Raji (cell line): ENCODE data around the gene DHCR24.
A peak's percentile ranks its signal among the peaks of the same experiment; 100 is the strongest.

Source experiments
- POLR2A ChIP-seq: IDR thresholded peaks from 2 replicates; pipeline ENCODE4 v1.6.1; 2011; ENCODE audit warnings: low read depth, low read length, control low read depth; ENCODE audit not compliant: insufficient read depth

The DHCR24 gene, protein sequence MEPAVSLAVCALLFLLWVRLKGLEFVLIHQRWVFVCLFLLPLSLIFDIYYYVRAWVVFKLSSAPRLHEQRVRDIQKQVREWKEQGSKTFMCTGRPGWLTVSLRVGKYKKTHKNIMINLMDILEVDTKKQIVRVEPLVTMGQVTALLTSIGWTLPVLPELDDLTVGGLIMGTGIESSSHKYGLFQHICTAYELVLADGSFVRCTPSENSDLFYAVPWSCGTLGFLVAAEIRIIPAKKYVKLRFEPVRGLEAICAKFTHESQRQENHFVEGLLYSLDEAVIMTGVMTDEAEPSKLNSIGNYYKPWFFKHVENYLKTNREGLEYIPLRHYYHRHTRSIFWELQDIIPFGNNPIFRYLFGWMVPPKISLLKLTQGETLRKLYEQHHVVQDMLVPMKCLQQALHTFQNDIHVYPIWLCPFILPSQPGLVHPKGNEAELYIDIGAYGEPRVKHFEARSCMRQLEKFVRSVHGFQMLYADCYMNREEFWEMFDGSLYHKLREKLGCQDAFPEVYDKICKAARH

GRCh38 chr1:54886724-54887664, at the start of gene DHCR24:
DHCR24 (minus strand) TSS chr1:54887195; CDS start chr1:54887119, 76 bp downstream.
- peak; percentile 85 for TF ChIP-seq POLR2A

DNA sequence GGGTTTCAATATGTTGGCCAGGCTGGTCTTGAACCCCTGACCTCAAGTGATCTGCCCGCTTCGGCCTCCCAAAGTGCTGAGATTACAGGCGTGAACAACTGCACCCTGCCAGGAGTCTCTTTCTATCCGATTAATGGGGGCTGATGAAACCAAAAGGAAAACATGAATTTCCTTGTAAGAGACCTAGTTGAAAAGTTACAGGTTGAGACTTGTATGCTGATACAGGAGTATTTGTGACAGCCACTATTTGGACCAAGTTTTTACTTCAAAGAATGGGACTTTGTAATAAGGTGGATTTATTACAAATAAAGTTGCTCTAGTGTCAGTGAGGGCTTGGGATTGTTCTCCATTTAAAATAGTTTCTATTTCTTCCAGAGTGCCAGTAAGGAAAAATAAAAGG, 49.8 kb upstream of the DHCR24 start:
- TF ChIP-seq POLR2A = no peak

GRCh38 chr1:54934869-54935268, 47.9 kb upstream of the DHCR24 start:
- no peak for TF ChIP-seq POLR2A

- TF ChIP-seq POLR2A = no peak
These were observed 44.4 kb upstream of the DHCR24 start for GRCh38 chr1:54931275-54931840.

DNA sequence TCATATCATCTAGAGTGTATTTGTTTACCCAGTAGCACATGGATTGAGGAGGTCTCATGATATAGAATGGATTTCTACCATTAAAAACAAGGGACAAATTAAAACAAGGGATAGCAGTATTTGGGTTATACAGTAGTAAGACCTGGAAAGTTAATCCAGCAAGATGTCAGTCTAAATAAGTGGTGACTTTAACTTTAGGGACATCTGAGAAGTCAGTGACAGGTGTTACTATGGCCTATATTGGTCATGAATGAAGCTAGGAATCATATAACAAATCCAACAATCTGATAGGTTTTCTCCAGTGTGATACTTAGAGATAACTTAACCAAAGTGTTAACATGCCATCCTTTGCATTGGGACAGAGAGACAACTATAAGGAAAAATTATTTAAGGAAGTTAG, 42.7 kb upstream of the DHCR24 start:
- no peak for TF ChIP-seq POLR2A

DNA sequence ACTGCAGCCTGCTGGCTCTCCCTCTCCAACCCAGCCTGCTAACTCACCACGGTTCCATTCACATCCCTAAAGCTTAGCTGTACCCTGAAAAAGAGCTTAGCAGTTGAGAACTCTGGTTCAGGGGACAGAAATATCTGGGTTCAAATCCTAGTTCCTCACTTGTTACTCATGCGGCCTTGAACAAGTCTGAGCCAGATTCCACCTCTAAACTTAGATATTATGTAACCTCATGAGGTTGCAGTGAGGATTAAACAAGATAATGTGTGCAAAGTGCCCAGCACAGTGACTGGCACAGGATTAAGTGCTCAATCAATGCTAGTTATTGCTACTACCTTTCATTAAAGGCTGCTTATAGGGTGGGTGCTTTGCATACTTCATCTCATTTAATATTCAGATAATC, 41.3 kb upstream of the DHCR24 start:
- no peak for TF ChIP-seq POLR2A

GRCh38 chr1:54927472-54928240, 40.7 kb upstream of the DHCR24 start:
- no peak for TF ChIP-seq POLR2A

- TF ChIP-seq POLR2A = no peak
These were observed 40.0 kb upstream of the DHCR24 start for GRCh38 chr1:54926970-54927369.

DNA sequence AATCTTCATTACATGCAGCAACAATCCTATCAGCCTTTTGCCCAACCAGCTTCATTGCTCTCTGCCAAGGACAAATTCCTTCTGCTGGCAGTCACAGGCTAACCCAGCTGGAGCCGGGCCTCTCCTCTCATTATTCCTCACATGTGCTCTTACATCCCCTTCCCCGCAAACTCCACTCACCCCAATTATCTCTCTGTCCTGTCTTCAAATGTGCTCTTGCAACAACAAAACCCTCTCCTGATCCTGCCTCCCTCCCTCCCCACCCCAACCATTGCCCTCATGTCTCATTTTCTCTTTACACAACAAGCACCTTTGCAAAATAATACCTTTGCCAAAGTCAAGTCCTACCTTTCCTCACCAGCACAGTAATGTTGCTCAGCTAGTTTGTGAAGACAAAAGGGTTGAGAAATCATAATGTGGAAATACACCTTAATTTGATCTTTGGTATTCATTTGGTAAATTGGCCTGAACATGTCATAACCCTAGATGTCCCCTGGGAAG, 36.0 kb upstream of the DHCR24 start:
- no peak for TF ChIP-seq POLR2A

GRCh38 chr1:54922040-54922761, 35.2 kb upstream of the DHCR24 start:
- no peak for TF ChIP-seq POLR2A

DNA sequence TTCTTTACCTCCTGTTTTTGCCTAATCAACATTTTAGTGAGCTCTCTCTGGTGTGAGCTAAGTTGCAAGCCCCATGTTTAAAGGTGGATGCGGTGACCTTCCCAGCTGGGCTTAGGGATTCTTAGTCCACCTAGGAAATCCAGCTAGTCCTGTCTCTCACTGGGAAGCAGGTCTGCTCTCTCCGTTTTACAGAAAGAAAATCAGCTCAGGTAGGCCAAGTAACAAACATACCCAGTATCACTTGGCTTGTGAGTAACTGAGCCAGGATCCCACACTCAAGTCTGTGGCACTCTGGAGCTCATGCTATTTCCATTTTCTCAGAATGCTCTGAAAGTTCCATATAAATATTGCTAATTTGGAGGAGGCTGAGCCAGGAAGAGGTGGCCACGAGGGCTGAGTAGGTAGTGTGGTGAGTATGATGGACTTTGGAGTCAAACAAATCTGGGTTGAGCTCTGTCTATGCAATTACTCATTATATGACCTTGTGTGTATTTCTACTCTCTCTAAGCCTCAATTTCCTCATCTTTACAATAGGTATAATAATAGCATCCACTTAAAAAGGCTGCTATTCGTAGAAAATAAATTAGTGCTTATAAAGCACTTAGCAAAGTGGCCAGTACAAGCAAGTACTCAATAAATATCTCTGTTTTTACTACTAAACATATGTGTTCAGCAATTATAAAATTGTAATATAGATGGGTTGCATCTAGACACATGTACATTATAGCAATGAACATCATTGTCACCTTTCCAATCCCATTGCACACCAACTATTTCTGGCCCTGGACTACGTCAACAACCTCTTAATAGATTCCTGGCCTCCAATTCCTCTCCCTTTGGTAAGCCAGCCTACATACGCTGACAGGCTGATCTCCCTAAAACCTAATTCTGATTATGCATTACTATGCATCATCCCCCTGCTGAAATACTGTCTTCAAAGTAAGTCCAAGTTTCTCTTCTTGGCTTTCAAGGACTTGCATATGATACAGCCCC, 32.7 kb upstream of the DHCR24 start:
- TF ChIP-seq POLR2A = no peak

DNA sequence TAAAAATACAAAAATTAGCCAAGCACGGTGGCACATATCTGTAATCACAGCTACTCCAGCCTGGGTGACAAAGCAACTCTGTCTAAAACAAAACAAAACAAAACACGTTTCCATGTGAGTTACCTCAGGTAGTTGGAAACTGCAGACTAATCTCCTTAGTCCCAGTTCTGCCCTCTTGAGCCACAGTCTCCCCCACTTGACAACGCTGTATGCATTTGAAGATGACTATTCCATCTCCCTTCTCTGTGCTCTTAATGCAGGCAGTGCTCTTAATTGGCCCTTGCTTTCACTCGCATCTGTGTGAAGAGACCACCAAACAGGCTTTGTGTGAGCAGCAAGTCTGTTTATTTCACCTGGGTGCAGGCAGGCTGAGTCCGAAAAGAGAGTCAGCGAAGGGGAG, 19.6 kb upstream of the DHCR24 start:
- TF ChIP-seq POLR2A = no peak
